Astrocyte of the cerebellum (primary cell): ENCODE data around the gene PEMT.

ENCODE experiments used
- DNase-seq: peaks from one replicate; pipeline ENCODE4 v3.0.0-alpha.2; 2011; ENCODE audit warnings: low read depth
- H3K4me3 ChIP-seq: 2 replicates; pipeline ENCODE4 v1.5.1; 2011; ENCODE audit warnings: mild to moderate bottlenecking, low read depth, low read length, moderate library complexity
- CTCF ChIP-seq: IDR thresholded peaks from 2 replicates; pipeline ENCODE4 v1.5.1; 2012; ENCODE audit warnings: low read length, low read depth, moderate library complexity, mild to moderate bottlenecking; ENCODE audit errors: missing control alignments
- in situ Hi-C: cut with HindIII; loops from 2 replicates; pipeline ENCODE4 v1.10.0; 2017; ENCODE audit warnings: low sequenced_read_pairs

Gene PEMT

GRCh38 chr17:17527956-17528500 lies 63.5 kb downstream of the PEMT start:
- no peak for DNase-seq
- TF ChIP-seq CTCF = no peak
- H3K4me3 ChIP-seq = no peak overlapping the region
- in situ Hi-C loops = no loop called here

- H3K4me3 ChIP-seq = no peak overlapping the region
- no peak for DNase-seq
- in situ Hi-C loops = no loop called here
- TF ChIP-seq CTCF = no peak
These were observed 64.0 kb downstream of the PEMT start for GRCh38 chr17:17527534-17527933.

GRCh38 chr17:17526369-17526768 lies 65.1 kb downstream of the PEMT start:
- H3K4me3 ChIP-seq = no peak overlapping the region
- no peak for TF ChIP-seq CTCF
- in situ Hi-C loops = no loop called here
- DNase-seq = no peak

DNA sequence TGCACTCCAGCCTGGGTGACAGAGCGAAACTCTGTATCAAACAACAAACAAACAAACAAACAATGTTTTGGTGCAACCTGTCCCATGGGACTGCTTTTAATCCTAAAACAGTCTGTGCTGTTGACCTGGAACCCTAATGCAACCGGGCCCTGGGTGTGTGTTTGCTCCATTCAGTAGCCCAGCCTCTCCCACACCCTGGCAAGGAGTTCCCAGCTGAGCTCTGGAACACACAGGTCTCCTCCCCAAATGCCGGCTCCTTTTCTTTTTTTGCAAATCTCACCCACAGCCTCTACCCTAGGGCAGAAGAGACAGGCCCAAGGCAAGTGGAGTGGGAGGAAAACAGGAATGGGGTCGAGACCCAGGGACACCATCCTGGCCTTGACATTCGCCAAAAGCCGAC lies 65.6 kb downstream of the PEMT start:
- no peak overlapping the region for H3K4me3 ChIP-seq
- no peak for DNase-seq
- in situ Hi-C loops = no loop called here
- TF ChIP-seq CTCF = no peak

DNA sequence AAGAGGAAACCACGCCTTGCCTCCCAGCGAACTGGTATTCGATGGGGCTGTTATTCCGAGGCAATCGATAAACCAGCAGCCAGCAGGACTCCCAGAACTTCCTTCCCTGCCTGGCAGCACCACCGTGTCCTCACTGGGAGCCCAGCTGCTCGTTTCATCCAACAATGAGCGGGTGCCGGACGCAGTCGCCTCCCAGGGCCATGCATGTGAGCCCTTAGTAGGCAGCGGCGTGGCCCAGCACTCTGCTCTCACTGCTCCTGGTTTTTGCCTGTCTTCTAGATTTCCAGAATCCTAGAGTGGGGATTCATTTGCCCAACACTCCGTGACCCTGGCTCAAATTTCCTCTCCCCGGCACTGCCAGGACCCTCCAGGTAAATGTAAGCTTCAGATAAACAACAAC lies 66.2 kb downstream of the PEMT start:
- in situ Hi-C loops = no loop called here
- no peak for TF ChIP-seq CTCF
- no peak overlapping the region for H3K4me3 ChIP-seq
- DNase-seq = no peak

DNA sequence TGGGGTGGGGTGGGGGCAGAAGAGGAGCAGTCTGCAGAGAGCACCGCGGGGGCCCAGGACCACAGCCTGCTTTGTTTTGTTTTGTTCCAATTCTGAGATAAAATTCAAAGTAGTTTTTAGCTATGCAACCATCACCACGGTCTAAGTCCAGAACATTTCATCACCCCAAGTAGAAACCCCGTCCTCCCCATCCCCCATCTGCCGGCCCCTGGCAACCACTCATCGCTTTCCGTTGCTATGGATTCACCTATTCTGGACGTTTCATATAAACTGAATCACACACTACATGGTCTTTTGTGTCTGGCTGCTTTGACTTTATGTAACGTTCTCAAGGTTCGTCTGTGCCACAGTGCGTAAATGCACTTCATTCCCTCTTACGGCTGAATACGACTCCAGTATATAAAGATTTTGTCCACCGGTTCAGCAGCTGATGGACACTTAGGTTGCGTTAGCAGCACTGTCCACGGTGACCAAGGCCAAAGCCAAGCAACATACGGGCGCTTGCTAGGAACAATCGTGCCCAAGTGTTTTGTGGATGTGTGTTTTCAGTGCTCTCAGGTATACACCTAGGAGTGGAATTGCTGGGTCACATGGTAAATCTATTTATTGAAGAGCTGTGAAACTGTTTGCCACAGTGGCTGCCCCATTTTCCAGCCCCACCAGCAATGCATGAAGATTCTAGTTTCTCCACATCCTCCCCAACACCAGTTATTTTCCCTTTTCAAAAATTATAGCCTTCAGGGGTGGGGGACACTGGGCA lies 67.6 kb downstream of the PEMT start:
- TF ChIP-seq CTCF = no peak
- peak; percentile 76 for DNase-seq
- in situ Hi-C loops = no loop called here
- no peak overlapping the region for H3K4me3 ChIP-seq
